DOHH2 (cell line): ENCODE results near the gene PRAME.

Source experiments
- CTCF ChIP-seq: fragments of 200-600 bp; sonication (generic); IDR thresholded peaks from one replicate; pipeline ENCODE4 v1.5.1; 2014; ENCODE audit warnings: antibody characterized with exemption, mild to moderate bottlenecking, low read depth, low read length; ENCODE audit not compliant: poor library complexity, severe bottlenecking
- EZH2phosphoT487 ChIP-seq: fragments of 200-600 bp; sonication (generic); IDR thresholded peaks from 2 replicates; pipeline ENCODE4 v1.6.1; 2017; ENCODE audit warnings: borderline replicate concordance, mild to moderate bottlenecking, antibody characterized with exemption, low read length, moderate library complexity, mixed read lengths

- TF ChIP-seq CTCF (no peak), EZH2phosphoT487 (no peak)
Measured at GRCh38 chr22:22512951-22513350, 46.1 kb downstream of the PRAME start.
